OCI-LY7 (cell line): Measurements from ENCODE around the gene MAGIX. TPM values are rescaled to one million over a fixed set of nuclear protein-coding genes. Genes with fewer than 3 reads are reported as not detected.

Experiments
- BruUV-seq: library from RNA; stranded (reverse); fragments of 400-500 nt; replicated peaks from 2 replicates; lab custom pipeline; 2021; lab: Mats Ljungman, UMichigan
- CTCF ChIA-PET: fragments of 300-600 bp; sonication (Branson Sonifier 250); formaldehyde crosslinking; loops from one replicate; lab custom pipeline; 2022; ENCODE audit warnings: antibody characterized with exemption; ENCODE audit not compliant: unreplicated experiment; lab: Charles Lee
- POLR2A ChIA-PET: fragments of 300-600 bp; sonication (Branson Sonifier 250); formaldehyde crosslinking; loops from one replicate; lab custom pipeline; 2022; ENCODE audit warnings: antibody characterized with exemption; lab: Charles Lee
- DNase-seq: peaks from one replicate; pipeline ENCODE4 v3.0.0-alpha.2; 2015; ENCODE audit warnings: low spot score
- H2AFZ ChIP-seq: fragments of 200-600 bp; sonication (generic), shearing (Covaris generic); 2 replicates; pipeline ENCODE4 v1.6.1; 2014; ENCODE audit warnings: mild to moderate bottlenecking, antibody characterized with exemption, low read length, moderate library complexity
- H3K27ac ChIP-seq: fragments of 200-600 bp; sonication (generic); 2 replicates; pipeline ENCODE4 v1.5.1; 2014; ENCODE audit warnings: mixed run types, low read depth, mild to moderate bottlenecking, moderate library complexity, low read length, inconsistent platforms; ENCODE audit not compliant: poor library complexity, severe bottlenecking
- H3K36me3 ChIP-seq: fragments of 200-600 bp; sonication (generic); 2 replicates; pipeline ENCODE4 v1.6.1; 2014; ENCODE audit warnings: mild to moderate bottlenecking, antibody characterized with exemption, low read length, moderate library complexity, mixed read lengths; ENCODE audit not compliant: insufficient read depth
- H3K4me1 ChIP-seq: fragments of 200-600 bp; sonication (generic); 2 replicates; pipeline ENCODE4 v1.5.1; 2014; ENCODE audit warnings: mild to moderate bottlenecking, low read length; ENCODE audit not compliant: insufficient read depth, poor library complexity, severe bottlenecking
- H3K4me2 ChIP-seq: fragments of 200-600 bp; sonication (generic); 2 replicates; pipeline ENCODE4 v1.6.1; 2014; ENCODE audit warnings: mild to moderate bottlenecking, low read length
- H3K4me3 ChIP-seq: fragments of 200-600 bp; sonication (generic); 2 replicates; pipeline ENCODE4 v1.5.1; 2014; ENCODE audit warnings: mild to moderate bottlenecking, low read depth, low read length; ENCODE audit not compliant: poor library complexity, severe bottlenecking
- H3K79me2 ChIP-seq: fragments of 200-600 bp; sonication (generic); 2 replicates; pipeline ENCODE4 v1.6.1; 2016; ENCODE audit warnings: low read depth, mild to moderate bottlenecking, low read length, moderate library complexity, mixed read lengths; ENCODE audit not compliant: insufficient read depth
- H3K9me2 ChIP-seq: fragments of 200-600 bp; sonication (generic); 2 replicates; pipeline ENCODE4 v1.6.1; 2016; ENCODE audit warnings: mild to moderate bottlenecking, low read length, mixed read lengths; ENCODE audit not compliant: insufficient read depth
- H3K9me3 ChIP-seq: fragments of 200-600 bp; sonication (generic); 2 replicates; pipeline ENCODE4 v1.6.1; 2014; ENCODE audit warnings: mild to moderate bottlenecking, mixed run types, low read length, mixed read lengths
- H4K20me1 ChIP-seq: fragments of 200-600 bp; sonication (generic); 2 replicates; pipeline ENCODE4 v1.6.1; 2014; ENCODE audit warnings: mild to moderate bottlenecking, antibody characterized with exemption, low read length, moderate library complexity, mixed read lengths; ENCODE audit not compliant: insufficient read depth
- CTCF ChIP-seq: fragments of 200-600 bp; sonication (generic); conservative IDR thresholded peaks from 2 replicates; pipeline ENCODE4 v1.5.1; 2014; ENCODE audit warnings: mild to moderate bottlenecking, antibody characterized with exemption, low read length, moderate library complexity, mixed read lengths
- EZH2phosphoT487 ChIP-seq: fragments of 200-600 bp; sonication (generic); IDR thresholded peaks from 2 replicates; pipeline ENCODE4 v1.6.1; 2018; ENCODE audit warnings: low read depth, borderline replicate concordance, mild to moderate bottlenecking, mixed run types, antibody characterized with exemption, low read length, moderate library complexity, mixed read lengths
- intact Hi-C: fragments of 100-400 bp; cut with micrococcal nuclease; formaldehyde crosslinking; loops from one replicate; pipeline ENCODE4 v1.10.0; 2022; ENCODE audit not compliant: unreplicated experiment
- total RNA-seq, 2 experiments: library from RNA; depleted of rRNA in 1 of 2; stranded (reverse); fragments of >200 nt in 1 of 2; shearing (Covaris generic) in 1 of 2; gene quantifications; 2 replicates each; pipeline ENCODE4 v1.2.3, GENCODE V29; 2014 to 2022

Gene MAGIX
- total RNA-seq, 2 experiments from 2014 or later = 0.85 to 1.7 TPM

- peak overlapping the region; percentile 61 for H3K4me2 ChIP-seq
- no TSS peak for BruUV-seq
- DNase-seq = no peak
- CTCF ChIA-PET = no interaction called here
- TF ChIP-seq CTCF (no peak), EZH2phosphoT487 (no peak)
- H3K27ac ChIP-seq = no peak overlapping the region
- H3K4me1 ChIP-seq = peaks cover 10% of the 10 kb centered on the region
- H2AFZ ChIP-seq = no peak overlapping the region
- H3K4me3 ChIP-seq = peak overlapping the region; percentile 74
- intact Hi-C loops = no loop called here
- no peaks in the 10 kb centered on the region for H3K36me3 ChIP-seq
- POLR2A ChIA-PET = interaction anchor here (0.5 kb wide), 1 partner anchor 655 kb away, joined by 5 read pairs; no protein-coding TSS in a partner anchor
- no peaks in the 10 kb centered on the region for H3K79me2 ChIP-seq
- no peaks in the 10 kb centered on the region for H3K9me3 ChIP-seq
- no peaks in the 10 kb centered on the region for H4K20me1 ChIP-seq
- H3K9me2 ChIP-seq = no peaks in the 10 kb centered on the region
These were observed 36.7 kb downstream of the MAGIX start for GRCh38 chrX:49199315-49199595.

GRCh38 chrX:49199906-49200771 is 37.6 kb downstream of the MAGIX start, which contains the start of gene SYP:
SYP (minus strand) TSS chrX:49200193; CDS start chrX:49200186, 7 bp downstream.
- Histone ChIP-seq H4K20me1 (no peaks in the 10 kb centered on the region), H3K79me2 (no peaks in the 10 kb centered on the region), H3K4me1 (peaks cover 10% of the 10 kb centered on the region), H3K9me3 (no peaks in the 10 kb centered on the region), H3K36me3 (no peaks in the 10 kb centered on the region), H2AFZ (peak within 1 kb of the TSS; percentile 73; the same call in 1 of the 2 replicates), H3K4me2 (peak within 1 kb of the TSS; percentile 61), H3K27ac (no peak within 1 kb of the TSS), H3K4me3 (peak within 1 kb of the TSS; percentile 74), H3K9me2 (no peaks in the 10 kb centered on the region)
- intact Hi-C loops = no loop called here
- CTCF ChIA-PET = no interaction called here
- DNase-seq = peak; percentile 87
- POLR2A ChIA-PET = interaction anchor here (1.0 kb wide), 1 partner anchor 9 kb away, joined by 3 read pairs; no protein-coding TSS in a partner anchor
- BruUV-seq = no TSS peak
- TF ChIP-seq EZH2phosphoT487 (no peak), CTCF (no peak)

GRCh38 chrX:49202022-49202421 is 39.5 kb downstream of the MAGIX start:
- Histone ChIP-seq H3K27ac (no peak overlapping the region), H3K9me2 (no peaks in the 10 kb centered on the region), H3K4me1 (peaks cover 10% of the 10 kb centered on the region), H3K9me3 (no peaks in the 10 kb centered on the region), H3K4me3 (no peak overlapping the region), H3K4me2 (no peak overlapping the region), H3K79me2 (no peaks in the 10 kb centered on the region), H4K20me1 (no peaks in the 10 kb centered on the region), H2AFZ (no peak overlapping the region), H3K36me3 (no peaks in the 10 kb centered on the region)
- DNase-seq = no peak
- intact Hi-C loops = no loop called here
- no TSS peak for BruUV-seq
- ChIA-PET CTCF (no interaction called here), POLR2A (interaction anchor here (0.9 kb wide), 1 partner anchor 10 kb away, joined by 3 read pairs; no protein-coding TSS in a partner anchor)
- TF ChIP-seq EZH2phosphoT487 (no peak), CTCF (no peak)
